ENCODE measurements around the gene PRSS23.
A peak's percentile ranks its signal among the peaks of the same experiment; 100 is the strongest.
"Not testable (repeated sequence)": the region's sequence is repeated elsewhere in the genome, so short reads cannot be mapped to it uniquely, and the experiment has no call there.

PRSS23 gene

GRCh38 chr11:86814775-86815174 lies 14.4 kb downstream of the PRSS23 start:
- no peak for DNase-seq

DNA sequence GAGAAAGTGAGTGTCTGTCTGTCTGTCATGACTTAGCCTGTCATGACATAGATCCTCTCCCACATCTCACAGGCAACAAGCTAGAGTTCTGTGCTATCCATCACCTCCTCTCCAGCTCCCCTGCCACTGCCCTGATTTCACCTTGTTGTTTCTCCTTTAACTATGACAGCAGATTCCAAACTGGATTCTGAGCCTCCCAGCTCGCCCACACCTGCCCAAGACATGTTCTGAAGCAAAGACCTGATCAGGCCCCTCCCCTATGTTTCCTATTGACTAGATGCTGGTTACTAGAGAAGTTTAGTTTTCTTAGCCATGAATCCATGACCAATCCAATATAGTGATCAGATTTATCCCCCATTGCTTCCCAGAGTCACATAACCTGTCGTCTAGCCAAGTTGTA lies 15.4 kb downstream of the PRSS23 start:
- DNase-seq = no peak

DNA sequence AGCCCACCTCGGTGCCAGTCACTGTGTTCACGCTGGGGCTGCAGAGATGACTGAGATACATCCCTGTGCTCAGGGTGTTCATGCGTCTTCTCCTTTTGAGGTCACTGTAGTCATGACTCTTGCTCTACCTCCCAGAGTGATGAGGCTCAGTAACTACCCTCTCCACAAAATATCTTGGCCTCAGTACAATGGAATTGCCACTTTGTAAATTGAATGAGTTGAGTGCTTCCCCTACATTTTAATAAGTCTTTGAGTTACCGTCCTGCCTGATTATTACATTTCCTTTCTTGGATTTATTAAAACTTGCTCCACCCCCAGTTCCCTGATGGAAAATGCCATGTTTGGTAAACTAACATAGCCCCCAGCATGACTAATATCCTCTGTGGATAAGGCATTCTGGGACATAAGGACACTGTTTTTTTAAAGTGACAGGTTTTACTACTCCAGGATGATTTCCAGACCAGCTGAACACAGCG lies 15.9 kb downstream of the PRSS23 start:
- DNase-seq = no peak

GRCh38 chr11:86818462-86819192 lies 18.3 kb downstream of the PRSS23 start:
- DNase-seq = peak in 3 of 56 donors; percentile 3 to 12 (median 12)

DNA sequence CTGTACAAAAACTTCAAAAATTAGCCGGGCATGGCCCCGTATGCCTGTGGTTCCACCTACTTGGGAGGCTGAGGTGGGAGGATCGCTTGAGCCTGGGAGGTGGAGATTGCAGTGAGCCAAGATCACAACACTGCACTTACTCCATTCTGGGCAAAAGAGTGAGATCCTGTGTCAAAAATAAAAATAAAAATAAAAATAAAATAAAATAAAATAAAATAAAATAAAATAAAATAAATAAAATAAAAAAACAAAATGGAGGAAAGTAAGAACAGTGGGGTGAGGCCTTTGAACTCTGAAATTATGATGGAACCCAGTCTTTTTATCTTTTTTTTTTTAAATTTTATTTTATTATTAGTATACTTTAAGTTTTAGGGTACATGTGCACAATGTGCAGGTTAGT lies 23.8 kb downstream of the PRSS23 start:
- not testable (repeated sequence) for DNase-seq

DNA sequence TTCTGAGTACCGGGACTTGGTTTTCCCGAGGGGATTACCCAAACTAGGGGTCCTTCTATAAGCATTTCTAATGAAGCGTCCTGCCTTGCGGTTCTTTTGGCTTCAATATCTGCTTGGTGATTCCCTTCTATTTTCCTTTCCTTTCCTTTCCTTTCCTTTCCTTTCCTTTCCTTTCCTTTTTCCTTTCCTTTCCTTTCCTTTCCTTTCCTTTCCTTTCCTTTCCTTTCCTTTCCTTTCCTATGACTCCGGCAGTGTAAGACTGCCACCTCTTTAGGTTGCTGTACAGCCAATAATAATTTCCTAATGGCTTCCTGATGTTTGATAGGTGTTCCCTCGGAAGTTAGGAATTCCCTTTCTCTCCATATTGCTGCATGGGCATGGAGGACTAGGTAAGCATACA lies 34.0 kb downstream of the PRSS23 start:
- not testable (repeated sequence) for DNase-seq

DNA sequence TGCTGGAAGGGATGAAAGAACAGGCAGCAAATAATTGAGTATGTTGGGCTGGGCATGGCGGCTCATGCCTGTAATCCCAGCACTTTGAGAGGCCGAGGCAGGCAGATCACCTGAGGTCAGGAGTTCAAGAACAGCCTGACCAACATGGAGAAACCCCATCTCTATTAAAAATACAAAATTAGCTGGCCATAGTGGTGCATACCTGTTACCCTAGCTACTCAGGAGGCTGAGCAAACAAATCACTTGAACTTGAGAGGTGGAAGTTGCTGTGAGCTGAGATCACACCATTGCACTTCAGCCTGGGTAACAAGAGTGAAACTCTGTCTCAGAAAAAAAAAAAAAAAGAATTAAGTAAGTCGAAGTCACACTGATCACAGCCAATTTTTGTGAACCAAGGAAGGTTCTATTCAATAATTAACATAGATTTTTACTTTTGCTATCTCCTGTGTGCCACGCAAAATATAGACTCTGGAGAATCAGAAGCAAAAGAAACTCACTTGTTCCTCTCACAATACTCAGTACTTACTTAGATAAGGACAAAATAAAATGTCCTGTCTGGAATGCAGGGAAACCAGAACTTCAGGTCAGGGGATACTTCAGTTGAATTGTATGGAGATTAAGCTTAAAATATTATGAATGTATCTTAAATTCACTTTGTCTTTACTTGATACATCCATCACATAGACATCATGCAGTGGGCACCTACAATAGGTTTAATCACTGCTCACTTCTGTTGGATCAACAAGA lies 44.6 kb downstream of the PRSS23 start:
- not testable (repeated sequence) for DNase-seq

GRCh38 chr11:86848132-86848531 lies 47.8 kb downstream of the PRSS23 start:
- DNase-seq = no peak

- no peak for DNase-seq
These were observed 49.3 kb downstream of the PRSS23 start for GRCh38 chr11:86849679-86850078.

All from amygdala (tissue), 56 donors.